Activated CD8-positive, alpha-beta memory T cell treated with anti-CD3 and anti-CD28 coated beads, Interleukin-2, amount 10 ng/mL, durations not matched to agents 7 days and 5 days (primary cell): ENCODE results near the gene RRP1B. TPM values are rescaled to one million over a fixed set of nuclear protein-coding genes. Genes with fewer than 3 reads are reported as not detected.

Source experiments
- ATAC-seq: fragments of 150-1000 bp; cut with Tn5 transposase; one replicate; pipeline ENCODE4 v1.10.0; 2021; ENCODE audit warnings: moderate library complexity
- CTCF ChIA-PET: fragments of 350-600 bp; sonication (Branson Sonifier 250); formaldehyde crosslinking; loops from one replicate; lab custom pipeline; 2021; ENCODE audit warnings: antibody characterized with exemption; lab: Charles Lee
- DNase-seq: peaks from one replicate; pipeline ENCODE4 v3.0.0-alpha.2; 2020
- H3K27ac Mint-ChIP-seq: one replicate; pipeline ENCODE4 v1.8.0; 2021; ENCODE audit warnings: mild to moderate bottlenecking, mixed read lengths
- H3K27me3 Mint-ChIP-seq: one replicate; pipeline ENCODE4 v1.8.0; 2021; ENCODE audit warnings: mixed read lengths
- H3K36me3 Mint-ChIP-seq: one replicate; pipeline ENCODE4 v1.8.0; 2021; ENCODE audit warnings: mild to moderate bottlenecking, mixed read lengths
- H3K4me1 Mint-ChIP-seq: one replicate; pipeline ENCODE4 v1.8.0; 2021; ENCODE audit warnings: mixed read lengths
- H3K4me3 Mint-ChIP-seq: one replicate; pipeline ENCODE4 v1.8.0; 2021; ENCODE audit warnings: mild to moderate bottlenecking, moderate library complexity, mixed read lengths
- H3K9me3 Mint-ChIP-seq: one replicate; pipeline ENCODE4 v1.8.0; 2022; ENCODE audit warnings: low read depth, mixed read lengths
- total RNA-seq, 2 experiments: library from RNA; stranded (reverse); gene quantifications; one replicate each; pipeline ENCODE4 v1.2.3, GENCODE V29; 2021

RRP1B gene
- total RNA-seq, 2 experiments from 2014 or later: 49.1 to 50.4 TPM

DNA sequence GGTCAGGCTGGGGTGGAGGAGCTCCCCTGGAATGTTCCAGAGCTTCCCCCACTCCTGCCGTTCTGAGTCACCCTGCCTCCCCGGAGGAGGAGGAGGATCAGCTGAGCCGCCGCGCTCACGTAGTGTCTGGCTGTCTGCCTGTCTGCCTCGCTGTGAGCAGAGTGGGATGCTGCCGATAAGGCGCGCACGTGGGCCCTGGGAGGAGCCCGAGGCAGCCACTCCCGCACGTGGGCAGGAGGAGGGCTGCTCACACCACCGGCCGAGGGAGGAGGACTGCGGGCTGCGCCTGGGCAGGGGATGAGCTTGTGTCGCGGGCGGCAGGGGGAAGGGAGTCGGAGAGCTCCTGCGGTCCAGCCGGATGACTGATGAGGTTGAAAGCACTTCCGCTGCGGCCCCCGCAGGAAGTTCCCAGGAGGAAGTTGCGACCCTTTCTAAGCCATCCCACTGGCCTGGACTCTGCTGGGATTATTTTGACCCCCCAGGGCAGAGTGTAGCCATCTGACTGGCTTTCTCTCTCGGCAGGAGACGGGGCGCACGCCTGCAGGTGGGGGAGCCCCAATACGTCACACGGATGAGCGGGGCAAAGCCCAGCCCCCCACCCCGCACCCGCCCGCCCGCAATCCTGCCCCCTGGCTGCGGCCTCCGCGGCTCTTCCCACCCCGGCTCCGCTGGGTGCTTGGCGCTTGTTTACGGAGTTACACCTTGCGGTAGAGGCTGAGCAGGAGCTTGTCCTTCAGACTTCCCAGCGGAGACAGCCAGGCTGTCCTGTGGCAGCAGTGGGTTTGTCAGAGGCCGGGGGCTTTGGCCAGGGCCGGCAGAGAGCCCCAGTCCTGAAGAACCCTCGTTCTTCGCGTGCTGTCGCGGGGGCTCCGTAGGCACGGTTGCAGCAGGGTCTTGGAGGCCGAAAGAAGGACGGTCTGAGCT, 69.4 kb downstream of the RRP1B start:
- H3K27me3 Mint-ChIP-seq: no peaks in the 10 kb centered on the region
- peak overlapping the region; percentile 69 for H3K27ac Mint-ChIP-seq
- DNase-seq (peak; percentile 88), ATAC-seq (peak; percentile 91)
- CTCF ChIA-PET: interaction anchor here (0.6 to 1.7 kb wide), 12 partner anchors 9 to 1419 kb away, joined by 3 to 6 read pairs (median 4); partner anchors contain the start of gene RRP1
- peaks cover 3% of the 10 kb centered on the region for H3K36me3 Mint-ChIP-seq
- H3K9me3 Mint-ChIP-seq: no peaks in the 10 kb centered on the region
- peaks cover 48% of the 10 kb centered on the region for H3K4me1 Mint-ChIP-seq
- peak overlapping the region; percentile 71 for H3K4me3 Mint-ChIP-seq

DNA sequence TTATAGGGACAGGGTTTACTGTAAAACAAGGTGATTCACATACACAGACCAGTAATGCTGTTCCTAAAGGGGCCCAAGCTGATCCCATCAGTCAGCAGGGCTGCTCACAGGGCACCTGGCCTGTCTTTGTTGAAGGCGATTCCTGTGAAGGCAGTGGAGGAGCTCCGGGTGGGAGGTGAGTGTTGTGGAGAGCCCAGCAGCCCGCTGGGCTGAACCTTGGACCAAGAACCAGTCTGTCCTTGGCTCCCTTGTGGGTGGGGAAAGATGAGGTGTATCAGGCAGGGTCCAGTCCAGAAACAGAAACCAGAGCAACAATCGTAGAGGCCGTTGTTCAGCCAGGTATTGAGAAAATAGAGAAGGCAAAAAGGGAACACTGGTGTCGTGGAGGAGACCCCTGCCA, 72.1 kb downstream of the RRP1B start:
- no peak for ATAC-seq
- H3K36me3 Mint-ChIP-seq: peaks cover 6% of the 10 kb centered on the region
- no peaks in the 10 kb centered on the region for H3K27me3 Mint-ChIP-seq
- DNase-seq: no peak
- CTCF ChIA-PET: interaction anchor here (1.4 kb wide), 1 partner anchor 15 kb away, joined by 3 read pairs; no protein-coding TSS in a partner anchor
- H3K27ac Mint-ChIP-seq: no peak overlapping the region
- peaks cover 51% of the 10 kb centered on the region for H3K4me1 Mint-ChIP-seq
- no peak overlapping the region for H3K4me3 Mint-ChIP-seq
- no peaks in the 10 kb centered on the region for H3K9me3 Mint-ChIP-seq

DNA sequence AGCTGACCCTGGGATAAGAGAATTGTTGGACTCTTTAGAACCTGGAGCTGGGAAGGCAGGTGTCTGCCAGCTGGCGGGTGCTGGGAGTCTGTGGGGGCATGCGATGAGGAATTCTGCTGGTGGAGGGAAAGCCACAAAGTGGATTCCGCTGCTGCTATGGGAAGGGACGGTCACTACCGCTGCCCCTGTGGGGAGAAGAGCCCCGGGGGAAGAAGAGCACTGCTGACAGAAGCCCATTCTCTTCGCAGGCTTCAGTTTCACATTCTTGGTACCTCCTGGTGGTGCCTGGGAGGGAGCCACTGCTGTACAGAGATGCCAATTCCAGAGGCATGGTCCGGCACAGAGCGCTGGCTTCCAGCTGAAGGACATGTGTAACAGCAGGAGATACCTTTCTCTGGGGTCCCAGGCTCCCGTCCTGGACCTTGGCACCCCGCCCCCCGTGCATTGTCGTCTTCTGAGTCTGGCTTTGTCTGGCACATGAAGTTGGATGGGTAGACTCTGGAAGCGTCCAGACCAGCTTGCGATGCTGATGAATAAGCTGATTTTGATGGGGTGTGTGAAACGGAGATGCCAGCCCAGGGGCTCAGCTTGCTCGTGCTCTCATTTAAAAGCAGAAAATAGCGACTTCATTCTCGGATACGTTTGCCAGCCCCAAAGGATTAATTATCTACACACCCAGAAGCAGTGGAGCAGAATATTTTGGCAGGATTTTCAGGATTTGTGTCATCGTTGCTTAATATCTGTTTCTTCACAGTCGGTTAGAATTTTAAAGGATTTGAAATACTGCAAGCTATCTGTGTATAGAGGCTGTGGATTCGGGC, 72.7 kb downstream of the RRP1B start:
- peaks cover 6% of the 10 kb centered on the region for H3K36me3 Mint-ChIP-seq
- no peaks in the 10 kb centered on the region for H3K27me3 Mint-ChIP-seq
- H3K27ac Mint-ChIP-seq: no peak overlapping the region
- no peaks in the 10 kb centered on the region for H3K9me3 Mint-ChIP-seq
- ATAC-seq: no peak
- no peak for DNase-seq
- CTCF ChIA-PET: interaction anchor here (1.4 kb wide), 1 partner anchor 14 kb away, joined by 3 read pairs; no protein-coding TSS in a partner anchor
- H3K4me3 Mint-ChIP-seq: no peak overlapping the region
- peaks cover 46% of the 10 kb centered on the region for H3K4me1 Mint-ChIP-seq

DNA sequence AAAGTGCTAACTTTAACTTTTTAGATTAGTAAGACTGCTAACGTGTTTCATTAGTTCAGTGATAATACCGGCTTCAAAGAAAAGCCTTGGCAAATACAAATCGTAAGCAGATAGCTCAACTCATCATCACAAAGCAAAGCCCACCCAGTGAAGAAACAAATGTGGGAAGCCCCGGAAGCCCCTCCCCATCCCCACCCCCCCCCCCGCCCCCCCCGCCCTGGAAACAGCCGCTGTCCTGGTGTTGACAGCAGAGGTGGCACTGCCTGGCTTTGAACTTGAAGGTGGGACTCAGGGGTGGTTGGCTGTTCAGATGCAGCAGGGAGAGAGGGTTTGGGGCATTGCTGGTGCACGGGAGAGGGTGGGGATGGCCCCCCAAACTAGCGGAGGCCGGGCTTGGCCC, 73.7 kb downstream of the RRP1B start:
- Mint-ChIP-seq H3K27me3 (no peaks in the 10 kb centered on the region), H3K27ac (no peak overlapping the region), H3K4me1 (peaks cover 37% of the 10 kb centered on the region), H3K9me3 (no peaks in the 10 kb centered on the region), H3K36me3 (peaks cover 6% of the 10 kb centered on the region), H3K4me3 (no peak overlapping the region)
- CTCF ChIA-PET: no interaction called here
- DNase-seq (no peak), ATAC-seq (no peak)

DNA sequence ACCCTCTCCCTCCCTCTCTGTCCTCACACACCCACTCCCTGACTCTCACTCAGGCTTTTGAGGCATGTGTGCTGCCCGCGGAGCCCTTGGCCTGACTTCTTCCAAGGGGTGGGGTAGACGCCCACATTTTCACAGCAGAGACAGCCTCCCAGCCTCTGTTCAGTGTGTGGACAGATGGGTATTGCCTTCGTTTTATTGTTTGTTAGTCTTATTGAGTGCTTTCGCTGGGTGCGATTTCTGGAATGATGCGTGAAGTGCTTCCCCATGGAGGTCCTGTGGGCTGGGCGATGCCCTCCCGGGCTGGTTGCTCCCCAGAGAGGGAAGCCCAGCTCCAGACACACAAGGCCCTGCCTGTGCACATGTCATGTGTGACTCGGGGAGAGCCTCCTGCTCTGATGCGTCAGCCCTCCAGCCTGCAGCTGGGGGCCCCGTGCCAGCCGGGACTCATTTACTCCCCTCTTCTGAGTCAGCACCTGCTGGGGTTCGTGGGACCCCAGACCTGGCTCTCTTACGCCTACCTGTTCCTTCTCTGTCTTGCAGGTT, 74.2 kb downstream of the RRP1B start:
- Mint-ChIP-seq H3K36me3 (peaks cover 6% of the 10 kb centered on the region), H3K27me3 (no peaks in the 10 kb centered on the region), H3K27ac (no peak overlapping the region), H3K4me3 (no peak overlapping the region), H3K4me1 (peaks cover 31% of the 10 kb centered on the region), H3K9me3 (no peaks in the 10 kb centered on the region)
- CTCF ChIA-PET: no interaction called here
- DNase-seq: no peak
- ATAC-seq: no peak

DNA sequence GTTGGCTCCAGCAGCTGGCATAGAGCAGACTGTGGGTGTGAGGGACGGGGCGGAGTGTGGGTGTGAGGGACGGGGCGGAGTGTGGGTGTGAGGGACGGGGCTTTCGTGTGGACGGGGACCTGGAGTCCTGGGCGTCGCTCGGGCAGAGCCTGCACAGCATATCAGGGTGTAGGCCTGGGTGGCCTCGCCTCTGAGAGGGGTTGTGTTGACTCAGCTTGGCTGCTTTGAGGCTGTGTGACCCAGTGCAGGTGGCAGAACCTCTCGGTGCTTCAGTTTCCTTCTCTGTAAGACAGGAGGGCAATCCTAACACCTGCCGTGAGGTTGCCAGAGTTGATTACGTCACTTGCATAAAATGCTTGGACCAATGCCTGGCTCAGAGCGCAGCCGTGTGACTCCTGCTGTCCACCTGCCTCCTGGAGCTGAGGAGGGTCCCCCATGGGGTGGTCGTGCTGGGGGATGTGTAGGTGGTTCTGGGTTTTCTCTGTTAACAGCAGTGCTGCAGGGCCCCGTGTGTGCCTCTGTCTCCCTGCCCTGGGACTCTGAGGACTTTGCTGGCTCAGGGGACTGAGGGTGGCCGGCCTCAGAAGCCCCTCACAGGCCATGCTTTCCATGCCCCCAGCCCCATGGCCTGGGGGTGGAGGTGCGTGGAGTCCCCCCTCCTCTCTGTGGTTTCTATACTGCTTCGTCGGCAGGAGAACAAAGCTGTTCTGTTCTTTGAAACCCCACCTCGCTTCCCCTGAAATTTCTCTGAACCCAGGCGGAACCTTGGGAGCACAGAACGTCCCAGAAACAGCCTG, 75.0 kb downstream of the RRP1B start:
- no peak overlapping the region for H3K4me3 Mint-ChIP-seq
- no peaks in the 10 kb centered on the region for H3K27me3 Mint-ChIP-seq
- H3K27ac Mint-ChIP-seq: no peak overlapping the region
- DNase-seq (no peak), ATAC-seq (no peak)
- H3K4me1 Mint-ChIP-seq: peaks cover 25% of the 10 kb centered on the region
- H3K36me3 Mint-ChIP-seq: peaks cover 6% of the 10 kb centered on the region
- H3K9me3 Mint-ChIP-seq: no peaks in the 10 kb centered on the region
- CTCF ChIA-PET: no interaction called here

DNA sequence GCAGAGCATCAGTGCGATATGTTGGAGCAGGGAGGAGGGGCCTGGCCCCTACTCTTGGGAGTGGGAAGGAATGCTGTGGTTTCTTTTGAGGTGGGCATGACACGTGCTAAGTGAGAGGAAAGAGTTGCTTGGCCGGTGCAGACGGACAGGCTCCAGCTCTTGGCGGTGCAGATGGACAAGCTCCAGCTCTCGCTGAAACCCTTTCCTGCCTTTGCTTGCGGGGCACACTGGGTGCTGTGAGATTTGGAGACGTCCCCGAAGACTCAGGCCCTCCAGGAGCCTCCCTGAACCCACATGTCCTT, 75.5 kb downstream of the RRP1B start:
- Mint-ChIP-seq H3K4me3 (no peak overlapping the region), H3K27me3 (no peaks in the 10 kb centered on the region), H3K36me3 (peaks cover 6% of the 10 kb centered on the region), H3K4me1 (peaks cover 21% of the 10 kb centered on the region), H3K27ac (no peak overlapping the region), H3K9me3 (no peaks in the 10 kb centered on the region)
- DNase-seq: no peak
- CTCF ChIA-PET: no interaction called here
- ATAC-seq: no peak

DNA sequence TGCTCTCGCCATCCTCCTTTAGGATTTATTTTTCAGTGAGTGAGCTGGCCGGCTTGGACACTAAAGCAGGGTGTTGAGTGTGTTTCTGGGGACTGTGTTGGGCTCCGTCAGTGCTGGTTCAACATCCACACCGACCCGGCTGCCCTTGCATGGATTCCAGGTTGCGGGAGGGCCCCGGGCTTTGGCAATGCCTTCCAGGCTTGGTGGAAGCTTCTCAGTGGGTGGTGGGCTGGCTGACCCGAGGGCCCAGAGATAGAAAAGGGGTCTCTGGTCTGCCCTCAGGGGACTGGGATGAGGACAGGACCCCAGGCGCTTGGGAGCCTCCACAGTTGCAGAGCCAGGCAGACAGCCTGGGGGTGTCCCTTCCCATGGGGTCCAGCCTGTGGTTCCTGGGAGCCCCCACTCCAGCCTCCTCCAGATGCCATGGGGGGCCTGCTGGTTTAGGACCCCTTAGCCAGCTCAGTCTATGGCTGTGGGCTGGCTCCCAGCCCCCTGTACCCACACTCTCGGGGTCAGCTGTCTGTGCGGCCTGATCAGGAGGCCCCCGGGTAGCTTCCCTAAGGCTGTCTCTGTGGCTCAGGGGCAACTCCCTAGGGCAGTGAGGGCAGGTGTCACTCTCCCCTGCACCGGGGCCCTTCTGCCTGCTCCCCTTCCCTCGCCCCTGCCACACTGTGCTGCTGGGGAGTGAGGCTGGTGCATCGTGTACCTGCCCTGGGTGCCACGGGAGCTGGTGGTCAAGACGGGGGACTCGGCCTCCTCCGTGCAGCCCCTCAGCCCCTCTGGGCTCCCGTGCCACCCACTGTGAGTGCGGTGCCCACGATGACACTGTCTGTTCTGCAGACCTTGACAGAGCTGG, 76.1 kb downstream of the RRP1B start:
- no peaks in the 10 kb centered on the region for H3K9me3 Mint-ChIP-seq
- H3K4me1 Mint-ChIP-seq: peaks cover 19% of the 10 kb centered on the region
- no peak overlapping the region for H3K4me3 Mint-ChIP-seq
- DNase-seq: no peak
- CTCF ChIA-PET: no interaction called here
- no peak for ATAC-seq
- peaks cover 6% of the 10 kb centered on the region for H3K36me3 Mint-ChIP-seq
- H3K27me3 Mint-ChIP-seq: no peaks in the 10 kb centered on the region
- H3K27ac Mint-ChIP-seq: no peak overlapping the region

DNA sequence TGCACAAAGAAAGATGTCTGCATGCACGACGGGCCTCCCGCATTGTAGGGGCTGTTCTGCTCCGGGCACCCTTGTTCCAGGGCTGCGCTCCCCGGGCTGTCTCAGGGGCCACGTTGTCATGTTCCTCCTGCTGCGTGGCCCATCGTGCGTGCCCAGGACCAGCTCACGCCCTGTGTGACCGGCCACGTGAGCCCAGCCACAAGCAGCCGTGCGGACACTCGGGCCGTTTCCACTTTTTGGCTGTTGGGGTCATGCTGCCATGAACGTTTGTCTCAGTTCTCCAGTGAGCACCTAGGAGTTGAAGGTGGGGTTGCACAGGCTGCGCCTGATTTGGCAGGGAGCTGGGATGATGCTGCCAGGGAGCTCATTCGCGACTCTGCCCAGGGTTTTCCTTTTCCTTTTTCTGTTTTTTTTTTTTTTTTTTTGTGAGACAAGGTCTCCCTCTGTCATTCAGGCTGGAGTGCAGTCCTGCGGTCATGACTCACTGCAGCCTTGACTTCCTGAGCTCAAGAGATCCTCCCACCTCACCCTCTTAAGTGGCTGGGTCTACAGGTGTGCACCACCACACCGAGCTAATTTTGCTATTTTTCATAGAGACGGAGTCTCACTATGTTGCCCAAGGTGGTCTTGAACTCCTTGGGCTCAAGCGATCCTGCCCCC, 77.0 kb downstream of the RRP1B start:
- no peak for ATAC-seq
- no peak overlapping the region for H3K27ac Mint-ChIP-seq
- peaks cover 16% of the 10 kb centered on the region for H3K4me1 Mint-ChIP-seq
- H3K27me3 Mint-ChIP-seq: no peaks in the 10 kb centered on the region
- no peaks in the 10 kb centered on the region for H3K9me3 Mint-ChIP-seq
- CTCF ChIA-PET: no interaction called here
- H3K4me3 Mint-ChIP-seq: no peak overlapping the region
- H3K36me3 Mint-ChIP-seq: peaks cover 8% of the 10 kb centered on the region
- DNase-seq: no peak

DNA sequence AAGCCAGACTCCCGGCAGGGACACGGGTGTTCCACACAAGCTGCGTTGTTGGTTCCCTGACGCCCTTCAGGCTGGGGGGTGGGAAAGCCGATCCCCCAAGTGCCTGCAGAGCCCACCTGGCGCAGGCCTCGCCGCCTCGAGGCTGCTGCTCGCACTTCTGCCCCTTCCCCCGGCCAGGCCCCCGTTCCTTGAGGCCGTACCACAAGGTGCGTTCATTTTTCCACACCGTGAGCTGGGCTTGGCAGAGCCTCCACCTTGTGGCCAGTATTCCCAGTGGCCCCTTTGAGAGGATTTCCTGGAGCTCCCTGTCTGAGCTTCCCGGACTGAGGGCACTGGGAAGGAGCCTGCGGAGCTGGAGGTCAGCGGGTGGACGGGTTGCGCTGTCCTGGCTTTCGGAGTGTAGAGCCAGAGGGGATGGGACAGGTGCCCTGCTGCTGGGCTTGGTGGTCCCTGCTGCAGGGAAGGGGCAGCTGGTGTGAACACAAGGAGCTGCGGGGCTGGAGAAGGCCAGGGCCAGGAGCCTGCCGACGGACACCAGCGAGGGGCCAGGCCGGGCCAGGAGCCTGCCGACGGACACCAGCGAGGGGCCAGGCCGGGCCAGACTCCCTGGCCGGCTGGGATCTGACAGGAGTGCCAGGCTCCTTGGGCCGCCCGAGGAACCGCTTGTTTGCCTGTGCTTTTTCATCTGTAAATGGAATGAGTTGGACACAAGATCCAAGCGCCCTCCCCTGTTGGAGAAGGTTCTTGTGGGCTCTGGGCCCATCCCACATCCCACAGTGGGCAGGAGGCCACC, 78.0 kb downstream of the RRP1B start:
- CTCF ChIA-PET: no interaction called here
- H3K4me3 Mint-ChIP-seq: no peak overlapping the region
- H3K27ac Mint-ChIP-seq: no peak overlapping the region
- H3K4me1 Mint-ChIP-seq: peaks cover 16% of the 10 kb centered on the region
- ATAC-seq (no peak), DNase-seq (no peak)
- H3K27me3 Mint-ChIP-seq: no peaks in the 10 kb centered on the region
- H3K9me3 Mint-ChIP-seq: no peaks in the 10 kb centered on the region
- peaks cover 8% of the 10 kb centered on the region for H3K36me3 Mint-ChIP-seq

DNA sequence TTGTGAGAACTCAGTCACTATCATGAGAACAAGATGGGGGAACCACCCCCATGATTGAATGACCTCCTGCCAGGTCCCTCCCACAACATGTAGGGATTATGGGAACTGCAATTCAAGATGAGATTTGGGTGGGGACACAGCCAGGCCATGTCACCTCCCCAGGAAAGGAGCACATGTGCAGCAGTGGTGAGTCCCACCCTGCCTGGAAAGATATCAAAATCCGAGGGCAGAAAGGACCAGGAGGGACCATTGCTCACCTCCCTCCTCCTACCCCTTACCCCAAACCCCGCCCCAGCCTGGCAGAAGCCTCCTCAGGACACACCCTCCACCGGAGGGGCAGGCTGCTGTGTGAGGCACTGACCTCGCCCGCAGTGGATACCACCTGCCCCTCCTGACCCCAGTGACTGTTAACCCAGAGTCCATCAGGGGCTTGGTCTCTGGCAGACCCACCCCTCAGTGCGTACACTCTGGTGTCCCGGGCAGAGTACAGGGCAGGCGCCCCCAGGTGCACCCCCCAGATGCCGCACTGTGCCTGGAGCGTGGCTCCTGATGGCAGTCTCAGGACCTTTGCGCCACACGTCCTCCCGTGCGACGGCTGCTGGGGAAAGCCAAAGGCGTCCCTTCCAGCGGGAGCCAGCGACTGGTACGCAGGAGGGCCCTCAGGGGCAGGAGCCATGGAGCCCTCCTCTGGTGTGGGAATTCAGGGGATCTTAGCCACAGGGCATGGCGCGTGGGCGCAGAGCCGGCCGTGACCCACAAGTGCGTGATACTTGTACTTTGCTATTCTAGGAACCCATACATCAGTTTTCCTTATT, 80.5 kb downstream of the RRP1B start:
- Mint-ChIP-seq H3K4me3 (no peak overlapping the region), H3K9me3 (no peaks in the 10 kb centered on the region), H3K36me3 (peaks cover 7% of the 10 kb centered on the region), H3K27ac (no peak overlapping the region), H3K4me1 (peaks cover 7% of the 10 kb centered on the region), H3K27me3 (no peaks in the 10 kb centered on the region)
- no peak for DNase-seq
- ATAC-seq: no peak
- CTCF ChIA-PET: no interaction called here
